Astrocyte (in vitro differentiated cells and primary cell): Measurements from ENCODE around the gene PPP3CA. TPM values are rescaled to one million over a fixed set of nuclear protein-coding genes. Genes with fewer than 3 reads are reported as not detected.

Experiments
- DNase-seq: peaks from one replicate; pipeline ENCODE4 v3.0.0-alpha.2; 2010; ENCODE audit warnings: low read depth
- FAIRE-seq: peaks from 2 replicates; lab custom pipeline; 2011; peaks lifted over from hg19 to GRCh38; lab: Jason Lieb, UNC
- H2AFZ ChIP-seq: 2 replicates; pipeline ENCODE4 v1.6.0; 2012; ENCODE audit warnings: low read depth, low read length, inconsistent platforms
- H3K27ac ChIP-seq: 2 replicates; pipeline ENCODE4 v1.5.1; 2011; ENCODE audit warnings: low read depth, low read length, inconsistent platforms
- H3K27me3 ChIP-seq: 2 replicates; pipeline ENCODE4 v1.6.0; 2011; ENCODE audit warnings: low read length, inconsistent platforms; ENCODE audit not compliant: insufficient read depth
- H3K36me3 ChIP-seq: 2 replicates; pipeline ENCODE4 v1.5.1; 2011; ENCODE audit warnings: low read length, inconsistent platforms; ENCODE audit not compliant: insufficient read depth
- H3K4me1 ChIP-seq: 2 replicates; pipeline ENCODE4 v1.5.1; 2011; ENCODE audit warnings: low read length, inconsistent platforms; ENCODE audit not compliant: insufficient read depth
- H3K4me2 ChIP-seq: 2 replicates; pipeline ENCODE4 v1.6.0; 2012; ENCODE audit warnings: low read length, inconsistent platforms
- H3K4me3 ChIP-seq: 2 replicates; pipeline ENCODE4 v1.5.1; 2011; ENCODE audit warnings: low read depth, mild to moderate bottlenecking, low read length, inconsistent platforms; ENCODE audit not compliant: insufficient read depth
- H3K79me2 ChIP-seq: 2 replicates; pipeline ENCODE4 v1.6.0; 2012; ENCODE audit warnings: mild to moderate bottlenecking, low read length, inconsistent platforms; ENCODE audit not compliant: insufficient read depth
- H3K9ac ChIP-seq: 2 replicates; pipeline ENCODE4 v1.6.0; 2012; ENCODE audit warnings: mild to moderate bottlenecking, low read length, inconsistent platforms
- H3K9me3 ChIP-seq: 2 replicates; pipeline ENCODE4 v1.5.1; 2012; ENCODE audit warnings: low read depth, mild to moderate bottlenecking, low read length, inconsistent platforms; ENCODE audit not compliant: insufficient read depth
- H4K20me1 ChIP-seq: 2 replicates; pipeline ENCODE4 v1.6.0; 2012; ENCODE audit warnings: low read length, inconsistent platforms; ENCODE audit not compliant: insufficient read depth
- H3K27ac Mint-ChIP-seq: one replicate; pipeline ENCODE4 v1.8.0; 2021; ENCODE audit warnings: mild to moderate bottlenecking, mixed read lengths; ENCODE audit not compliant: unreplicated experiment
- H3K27me3 Mint-ChIP-seq: one replicate; pipeline ENCODE4 v1.8.0; 2021; ENCODE audit warnings: low read depth, mixed read lengths; ENCODE audit not compliant: unreplicated experiment
- H3K36me3 Mint-ChIP-seq: one replicate; pipeline ENCODE4 v1.8.0; 2021; ENCODE audit warnings: low read depth, mixed read lengths; ENCODE audit not compliant: unreplicated experiment
- H3K4me1 Mint-ChIP-seq: one replicate; pipeline ENCODE4 v1.8.0; 2021; ENCODE audit warnings: low read depth, mixed read lengths; ENCODE audit not compliant: unreplicated experiment
- H3K4me3 Mint-ChIP-seq: one replicate; pipeline ENCODE4 v1.8.0; 2021; ENCODE audit warnings: mild to moderate bottlenecking, moderate library complexity, mixed read lengths; ENCODE audit not compliant: unreplicated experiment
- H3K9me3 Mint-ChIP-seq: one replicate; pipeline ENCODE4 v1.8.0; 2021; ENCODE audit warnings: mild to moderate bottlenecking, mixed read lengths; ENCODE audit not compliant: unreplicated experiment
- CTCF ChIP-seq: IDR thresholded peaks from 2 replicates; pipeline ENCODE4 v1.5.1; 2011; ENCODE audit warnings: low read depth, mild to moderate bottlenecking, inconsistent platforms, low read length, moderate library complexity; ENCODE audit not compliant: insufficient read depth
- EZH2 ChIP-seq: IDR thresholded peaks from 2 replicates; pipeline ENCODE4 v1.6.1; 2012; ENCODE audit warnings: mild to moderate bottlenecking, low read length, inconsistent platforms; ENCODE audit not compliant: insufficient read depth
- total RNA-seq: library from RNA; stranded (reverse); gene quantifications from 2 replicates; pipeline ENCODE4 v1.2.1, GENCODE V29; 2021

The PPP3CA gene
- total RNA-seq, 1 donor from 2014 or later: 101 TPM

DNA sequence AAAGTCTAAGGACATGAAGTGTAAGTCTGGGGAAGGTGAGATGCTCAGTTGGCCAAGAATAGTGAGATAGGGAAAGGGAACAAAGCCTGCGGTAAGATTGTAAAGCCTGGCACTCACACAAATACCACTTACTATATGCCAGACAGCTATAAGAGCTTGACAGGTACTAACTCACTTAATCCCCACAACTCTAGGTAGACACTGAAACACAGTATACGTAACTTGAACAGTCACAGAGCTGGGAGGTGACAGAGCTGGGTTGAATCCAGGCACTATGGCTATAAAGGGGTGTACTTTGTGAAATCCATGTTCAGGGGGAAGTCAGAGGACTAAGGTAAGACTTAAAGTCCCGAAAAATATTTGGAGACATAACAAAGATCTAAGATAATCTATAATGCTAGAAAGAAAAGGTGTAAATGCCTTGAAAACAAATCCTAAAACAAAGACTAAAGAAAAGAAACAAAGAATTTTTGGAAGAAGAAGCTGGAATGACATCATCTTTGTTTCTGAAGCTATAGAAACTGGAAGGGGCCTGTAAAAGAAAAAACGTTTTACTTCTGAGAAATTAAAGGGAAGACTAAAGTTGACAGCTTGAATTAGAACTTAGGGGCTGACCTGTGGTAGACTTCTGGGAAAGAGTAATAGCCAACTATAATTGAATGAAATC is 172.5 kb downstream of the PPP3CA start:
- Mint-ChIP-seq H3K4me1 (peaks cover 48% of the 10 kb centered on the region), H3K4me3 (no peak overlapping the region), H3K27me3 (no peaks in the 10 kb centered on the region), H3K27ac (peak overlapping the region; percentile 58), H3K36me3 (peaks cover 2% of the 10 kb centered on the region), H3K9me3 (no peaks in the 10 kb centered on the region)
- H3K36me3 ChIP-seq: no peaks in the 10 kb centered on the region
- no peak overlapping the region for H3K4me2 ChIP-seq
- H4K20me1 ChIP-seq: peaks cover 10% of the 10 kb centered on the region
- H2AFZ ChIP-seq: no peak overlapping the region
- no peak overlapping the region for H3K27ac ChIP-seq
- DNase-seq (no peak), FAIRE-seq (no peak)
- H3K27me3 ChIP-seq: no peaks in the 10 kb centered on the region
- no peaks in the 10 kb centered on the region for H3K9me3 ChIP-seq
- H3K4me3 ChIP-seq: no peak overlapping the region
- peaks cover 6% of the 10 kb centered on the region for H3K4me1 ChIP-seq
- no peak overlapping the region for H3K9ac ChIP-seq
- TF ChIP-seq CTCF (no peak), EZH2 (no peak)
- peaks cover 10% of the 10 kb centered on the region for H3K79me2 ChIP-seq

- no peaks in the 10 kb centered on the region for H3K9me3 Mint-ChIP-seq
- Histone ChIP-seq H3K9me3 (no peaks in the 10 kb centered on the region), H3K9ac (no peak overlapping the region), H3K27ac (no peak overlapping the region), H3K4me3 (no peak overlapping the region), H3K4me1 (peaks cover 6% of the 10 kb centered on the region), H4K20me1 (peaks cover 19% of the 10 kb centered on the region), H3K79me2 (peaks cover 25% of the 10 kb centered on the region), H2AFZ (no peak overlapping the region), H3K27me3 (no peaks in the 10 kb centered on the region), H3K4me2 (no peak overlapping the region), H3K36me3 (no peaks in the 10 kb centered on the region)
- FAIRE-seq: peak; percentile 32
- DNase-seq: no peak
- no peak overlapping the region for H3K27ac Mint-ChIP-seq
- H3K36me3 Mint-ChIP-seq: peaks cover 2% of the 10 kb centered on the region
- H3K4me1 Mint-ChIP-seq: peaks cover 32% of the 10 kb centered on the region
- no peak for TF ChIP-seq EZH2
- TF ChIP-seq CTCF: no peak
- no peaks in the 10 kb centered on the region for H3K27me3 Mint-ChIP-seq
- H3K4me3 Mint-ChIP-seq: no peak overlapping the region
Measured at GRCh38 chr4:101172369-101172768, 175.0 kb downstream of the PPP3CA start.

DNA sequence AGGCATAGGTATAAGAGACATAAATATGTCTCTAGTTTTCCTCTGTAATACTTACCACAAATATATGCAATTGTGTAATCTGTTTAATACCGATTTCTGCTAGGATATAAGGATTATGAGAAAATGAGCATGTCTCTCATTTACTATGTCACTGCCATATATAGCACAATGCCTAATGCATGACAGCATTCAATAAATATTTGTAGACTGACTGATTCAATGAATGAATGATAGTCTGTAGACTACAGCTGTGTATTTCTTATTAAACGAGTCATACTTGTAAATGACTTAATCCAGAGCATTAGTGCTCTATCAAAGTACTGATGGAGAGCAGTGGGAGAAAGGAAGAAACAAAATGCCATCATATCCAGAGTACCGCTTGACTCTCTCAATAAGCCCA is 175.6 kb downstream of the PPP3CA start:
- Histone ChIP-seq H3K9me3 (no peaks in the 10 kb centered on the region), H2AFZ (no peak overlapping the region), H4K20me1 (peaks cover 22% of the 10 kb centered on the region), H3K79me2 (peaks cover 22% of the 10 kb centered on the region), H3K9ac (no peak overlapping the region), H3K36me3 (no peaks in the 10 kb centered on the region), H3K4me3 (no peak overlapping the region), H3K27me3 (no peaks in the 10 kb centered on the region), H3K4me2 (no peak overlapping the region), H3K4me1 (peaks cover 6% of the 10 kb centered on the region), H3K27ac (no peak overlapping the region)
- Mint-ChIP-seq H3K27ac (peak overlapping the region; percentile 11), H3K27me3 (no peaks in the 10 kb centered on the region), H3K36me3 (peaks cover 2% of the 10 kb centered on the region), H3K4me1 (peaks cover 34% of the 10 kb centered on the region), H3K9me3 (no peaks in the 10 kb centered on the region), H3K4me3 (no peak overlapping the region)
- DNase-seq (peak; percentile 55), FAIRE-seq (peak; percentile 63)
- TF ChIP-seq CTCF (no peak), EZH2 (no peak)
